Posterior vena cava (tissue), 2 donors: ENCODE results near the gene LZTFL1. TPM values are rescaled to one million over a fixed set of nuclear protein-coding genes. Genes with fewer than 3 reads are reported as not detected.

ENCODE experiments used
- DNase-seq: peaks from one replicate; pipeline ENCODE4 v3.0.0-alpha.2; 2020; ENCODE audit warnings: low spot score
- intact Hi-C, 2 donors: fragments of 100-400 bp; cut with DNase I; formaldehyde crosslinking; loops; one replicate each; pipeline versions ENCODE4 v1.14.1 to v1.14.2; 2022 to 2023
- total RNA-seq, 2 donors: library from RNA; stranded (reverse); fragmentation: NEBNext Ultra II Directional; extraction: Animal tissue kit (Norgen Biotek cat#: 25700); gene quantifications; one replicate each; pipeline ENCODE4 v1.2.1, GENCODE V29; 2021
- donor health status: DM: yes; HTN: yes; CAD: no.
- donor health status: DM: yes; HTN: yes; CAD: no.

LZTFL1 gene
- total RNA-seq, 2 donors from 2014 or later: 12.7 TPM

DNA sequence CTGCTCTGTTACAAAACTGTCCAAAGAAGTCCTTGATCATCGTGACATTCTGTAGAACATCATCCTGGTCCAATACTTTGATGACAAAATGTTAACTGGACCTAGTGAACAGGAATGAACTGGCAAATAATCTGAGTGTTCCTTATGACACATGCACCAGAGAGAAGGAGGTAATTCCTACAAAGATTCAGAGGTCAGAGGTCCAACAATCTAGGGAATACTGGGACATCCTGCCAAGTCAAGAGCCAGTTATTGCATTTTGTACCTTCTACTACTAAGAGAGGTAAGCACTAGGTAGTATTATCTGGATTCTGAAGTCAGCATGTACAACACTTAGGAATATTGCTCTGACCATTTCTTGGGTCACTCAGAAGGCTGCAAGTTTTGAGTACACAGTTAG, 20.8 kb downstream of the LZTFL1 start:
- intact Hi-C loops: no loop called here
- DNase-seq: no peak

- intact Hi-C loops: no loop called here
- DNase-seq: no peak
These were observed 22.4 kb downstream of the LZTFL1 start for GRCh38 chr3:45819543-45819942.

DNA sequence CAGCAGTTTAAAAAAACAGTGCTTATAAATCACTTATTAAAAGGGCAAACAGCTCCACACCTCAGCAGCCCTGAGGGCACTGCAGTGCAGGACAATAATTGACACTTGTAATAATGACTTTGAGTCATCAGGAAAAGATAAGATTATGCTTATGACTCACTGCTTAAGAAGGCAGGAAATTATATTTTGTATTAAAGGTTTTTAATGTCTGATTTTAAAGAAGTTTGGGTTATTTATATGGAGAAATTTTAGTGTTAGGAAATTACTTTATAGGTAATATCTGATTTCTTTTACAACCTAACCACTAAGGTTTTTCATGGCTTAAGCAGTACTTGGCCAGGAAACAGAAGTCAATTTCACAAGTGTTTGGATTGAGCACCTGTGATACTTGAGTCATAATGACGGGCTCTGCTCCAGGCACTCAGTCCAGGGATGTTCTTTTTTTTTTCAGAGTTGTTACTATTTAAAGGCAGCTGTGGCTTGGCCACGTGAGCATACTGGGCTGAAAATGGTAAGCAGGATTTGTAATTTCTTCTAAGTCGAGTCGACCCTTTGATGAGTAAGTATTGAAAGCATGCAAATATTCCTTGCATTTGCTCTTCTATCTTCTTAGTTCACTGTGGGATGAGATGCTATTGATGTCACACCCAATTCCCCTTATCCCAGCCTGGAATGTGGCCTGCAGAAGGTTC, 23.9 kb downstream of the LZTFL1 start:
- intact Hi-C loops: no loop called here
- DNase-seq: no peak

GRCh38 chr3:45816544-45816943, 25.4 kb downstream of the LZTFL1 start:
- intact Hi-C loops: no loop called here
- no peak for DNase-seq

- intact Hi-C loops: no loop called here
- DNase-seq: no peak
These were observed 27.6 kb downstream of the LZTFL1 start for GRCh38 chr3:45814322-45814721.

DNA sequence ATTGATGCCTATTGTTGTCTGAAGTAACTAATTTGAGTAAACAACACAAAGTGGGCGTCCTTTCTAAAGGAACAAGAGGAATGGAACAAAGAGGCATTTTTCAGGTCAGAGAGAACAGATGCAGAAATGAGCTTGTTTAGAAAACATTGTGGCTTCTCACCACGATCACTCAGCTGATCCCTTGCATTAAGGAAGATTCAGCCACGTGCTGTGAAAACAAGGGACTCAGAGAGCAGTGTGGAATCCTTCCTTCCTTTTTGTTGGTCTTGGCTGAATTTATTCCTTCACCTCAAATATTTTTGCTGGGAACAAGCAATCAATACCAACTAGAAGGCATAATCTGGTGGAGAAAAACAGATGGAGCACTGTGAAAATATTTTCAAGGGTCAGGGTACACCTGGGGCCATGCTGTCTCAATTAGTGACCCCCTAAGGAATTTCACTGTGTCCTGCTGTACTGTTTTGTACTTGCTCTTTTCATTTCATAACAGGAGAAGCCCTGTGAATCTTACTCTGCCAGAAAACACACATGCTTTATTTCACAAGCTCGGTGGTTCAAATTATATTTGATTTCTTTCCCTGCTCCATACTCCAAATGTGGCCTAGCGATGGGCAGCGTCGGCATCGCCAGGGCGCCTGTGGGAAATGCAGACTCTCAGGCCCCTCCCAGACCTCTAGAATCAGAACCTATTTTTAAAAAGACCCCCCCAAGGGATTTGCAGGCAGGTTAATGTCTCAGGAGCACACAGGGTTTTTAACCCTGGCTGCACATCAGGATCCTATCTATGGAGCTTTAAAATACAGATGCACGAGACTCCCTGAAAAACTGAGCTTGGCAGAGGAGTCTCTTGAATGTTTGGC, 34.0 kb downstream of the LZTFL1 start:
- intact Hi-C loops: loop anchor here in 1 of 2 donors (10.0 kb wide), 1 partner anchor 883 kb away; no protein-coding TSS in a partner anchor
- DNase-seq: no peak

DNA sequence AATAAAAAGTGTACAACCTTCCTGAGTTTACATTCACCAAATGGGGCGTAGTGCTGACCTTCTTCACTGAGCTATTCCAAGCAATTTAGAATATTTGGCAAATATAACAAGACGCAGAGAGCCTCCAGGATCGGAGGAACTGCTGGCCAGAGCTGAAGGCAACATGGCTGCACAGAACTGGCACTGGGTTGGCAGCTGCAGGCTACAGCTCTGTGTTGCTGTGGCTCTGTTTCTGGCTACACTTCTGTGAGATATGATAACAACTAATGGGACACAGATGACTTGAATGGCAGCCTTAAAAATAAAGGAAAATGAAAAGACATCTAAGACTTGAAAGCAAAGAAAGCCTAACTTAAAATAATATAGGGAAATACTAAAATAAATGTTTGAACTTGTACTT, 34.8 kb downstream of the LZTFL1 start:
- intact Hi-C loops: loop anchor here in 1 of 2 donors (10.0 kb wide), 1 partner anchor 882 kb away; no protein-coding TSS in a partner anchor
- no peak for DNase-seq

- DNase-seq: no peak
- intact Hi-C loops: loop anchor here in 1 of 2 donors (10.0 kb wide), 1 partner anchor 881 kb away; no protein-coding TSS in a partner anchor
These were observed 35.8 kb downstream of the LZTFL1 start for GRCh38 chr3:45806072-45806471.

DNA sequence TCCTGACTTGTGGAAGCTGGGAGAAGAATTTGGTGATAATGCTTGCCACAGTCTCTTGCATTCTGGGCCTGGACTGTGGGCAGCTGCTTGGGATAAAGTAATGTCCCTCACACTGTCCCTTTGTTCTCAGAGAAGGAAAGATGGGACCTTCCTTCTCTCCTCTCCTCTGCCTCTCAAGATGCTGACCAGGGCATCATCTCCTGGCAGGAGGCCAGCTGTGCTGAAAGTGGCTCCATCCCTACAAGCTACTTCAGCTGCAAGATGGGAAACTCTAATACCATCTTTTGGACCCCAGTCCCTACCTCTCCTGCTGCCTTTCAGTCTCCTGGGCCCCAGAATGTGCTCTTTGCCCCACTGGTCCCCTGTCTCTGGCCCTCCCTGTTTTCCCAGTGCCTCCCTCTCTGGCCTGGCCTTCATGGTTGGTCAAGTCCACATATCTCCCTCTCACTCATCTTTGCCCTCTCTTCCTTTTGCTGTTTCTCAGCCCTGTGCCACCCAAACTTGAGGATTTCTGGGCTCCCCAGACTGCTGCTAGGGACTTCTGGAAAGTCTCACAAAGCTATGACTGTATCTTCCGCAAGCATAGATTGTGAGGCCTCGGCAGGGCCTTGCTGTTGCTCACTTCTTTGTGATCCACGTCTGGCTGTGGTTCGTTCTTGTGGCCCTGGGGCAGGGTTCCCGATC, 38.5 kb downstream of the LZTFL1 start:
- intact Hi-C loops: loop anchor here in 1 of 2 donors (10.0 kb wide), 1 partner anchor 879 kb away; no protein-coding TSS in a partner anchor
- DNase-seq: no peak

DNA sequence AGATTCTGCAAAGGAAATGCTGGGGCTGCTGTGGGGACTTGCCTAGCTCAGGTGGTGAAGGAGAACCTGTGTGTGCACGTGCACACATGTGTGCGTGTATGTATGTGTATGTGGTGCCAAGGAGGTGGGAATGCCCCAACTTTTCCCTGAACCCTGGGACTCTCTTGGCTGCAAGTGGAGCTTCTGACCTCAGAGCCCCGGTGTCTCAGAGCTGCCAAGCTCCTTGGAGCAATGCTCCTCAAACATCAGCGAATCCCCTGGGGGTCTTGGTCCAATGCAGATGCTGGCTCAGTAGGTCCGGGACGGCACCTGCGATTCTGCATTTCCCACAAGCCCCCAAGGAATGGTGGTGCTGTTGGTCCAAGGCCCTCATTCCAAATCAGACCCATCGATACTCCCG, 39.8 kb downstream of the LZTFL1 start:
- intact Hi-C loops: loop anchor here in 1 of 2 donors (10.0 kb wide), 1 partner anchor 877 kb away; no protein-coding TSS in a partner anchor
- no peak for DNase-seq

GRCh38 chr3:45800611-45801010, 41.3 kb downstream of the LZTFL1 start:
- intact Hi-C loops: loop anchor here in 1 of 2 donors (10.0 kb wide), 1 partner anchor 876 kb away; no protein-coding TSS in a partner anchor
- DNase-seq: no peak

DNA sequence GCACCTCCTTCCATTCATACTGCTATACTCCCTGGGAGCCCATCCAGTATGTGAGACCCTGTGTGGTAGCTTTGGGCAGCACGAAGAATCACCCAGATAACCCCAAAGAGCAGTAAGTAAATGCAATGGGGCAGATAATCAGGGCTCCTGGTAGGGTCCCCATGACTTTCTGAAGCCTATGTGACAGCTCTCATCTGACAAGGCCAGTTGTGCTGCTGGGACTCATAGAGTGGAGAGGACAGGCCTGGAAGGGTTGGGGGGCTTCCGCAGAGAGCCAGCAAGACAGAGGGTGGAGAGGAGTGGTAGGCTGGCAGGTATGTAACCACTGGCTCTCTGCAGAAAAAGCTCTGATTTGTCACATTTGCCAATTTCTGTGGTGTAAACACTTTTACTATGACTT, 42.3 kb downstream of the LZTFL1 start:
- intact Hi-C loops: no loop called here
- DNase-seq: no peak

GRCh38 chr3:45798034-45798433, 43.9 kb downstream of the LZTFL1 start:
- DNase-seq: no peak
- intact Hi-C loops: no loop called here

- intact Hi-C loops: no loop called here
- DNase-seq: no peak
These were observed 44.8 kb downstream of the LZTFL1 start for GRCh38 chr3:45796902-45797637.

DNA sequence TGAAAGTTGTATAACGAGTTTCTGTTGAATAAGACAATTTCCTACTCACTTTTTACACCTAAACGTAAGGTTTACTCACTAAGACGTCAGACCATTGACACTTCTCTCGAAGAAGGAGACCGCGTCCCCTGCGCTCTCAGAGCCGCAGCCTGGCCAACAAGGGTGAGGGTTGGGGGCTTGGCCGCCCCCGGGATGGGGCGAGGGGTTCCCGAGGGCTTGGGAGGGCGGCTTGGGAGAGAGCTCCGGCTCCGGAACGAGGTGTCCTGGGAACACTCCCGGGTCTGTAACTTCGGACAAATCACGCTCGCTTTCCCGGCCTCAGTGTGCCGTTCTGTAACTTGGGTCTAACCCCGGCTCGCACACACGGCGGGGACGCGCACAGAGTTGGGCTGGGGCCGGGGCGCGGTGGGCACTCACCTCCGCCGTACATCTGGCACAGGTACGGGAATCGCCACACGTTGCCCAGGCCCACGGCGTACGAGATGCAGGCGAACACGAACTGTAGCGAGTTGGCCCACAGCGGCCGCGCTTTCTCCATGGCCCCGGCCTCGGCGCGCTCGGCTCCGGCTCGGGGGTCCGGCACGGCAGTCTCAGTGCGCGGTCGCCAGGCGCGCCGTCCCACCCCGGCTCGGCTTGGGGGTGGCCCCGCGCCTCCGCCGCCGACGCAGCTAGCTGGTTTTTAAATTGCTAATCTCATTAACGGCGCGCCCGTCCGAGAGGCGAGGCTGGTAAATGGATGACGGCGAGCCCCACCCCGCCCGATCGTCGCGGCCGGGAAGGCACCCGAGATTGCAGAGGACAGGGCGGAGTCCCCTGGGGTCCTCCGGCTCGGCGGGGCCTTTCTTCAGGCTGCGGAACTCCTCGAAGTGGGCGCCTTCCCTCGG, 45.8 kb downstream of the LZTFL1 start, which contains the start of gene SLC6A20:
SLC6A20 (minus strand) TSS at position 655 of the 884 bp plus-strand sequence; CDS start at position 538, 117 bp downstream.
- intact Hi-C loops: no loop called here

GRCh38 chr3:45795509-45795881, 46.4 kb downstream of the LZTFL1 start:
- no peak for DNase-seq
- intact Hi-C loops: no loop called here

More for the DNA sequence above, 45.8 kb downstream of the LZTFL1 start, which contains the start of gene SLC6A20:
- DNase-seq: no peak

GRCh38 chr3:45794660-45795059, 47.3 kb downstream of the LZTFL1 start:
- intact Hi-C loops: no loop called here
- no peak for DNase-seq

GRCh38 chr3:45794177-45794560, 47.8 kb downstream of the LZTFL1 start:
- no peak for DNase-seq
- intact Hi-C loops: no loop called here
